GM11168 (cell line): ENCODE data around the gene COL2A1.

Source experiments
- in situ Hi-C: fragments of 300-500 bp; cut with MboI; formaldehyde crosslinking; loops from one replicate; pipeline ENCODE4 v1.12.0; 2022; ENCODE audit warnings: low sequenced_read_pairs; ENCODE audit not compliant: unreplicated experiment

Gene COL2A1

GRCh38 chr12:47954467-47955045 is 49.7 kb downstream of the COL2A1 start:
- in situ Hi-C loops: no loop called here

- in situ Hi-C loops: no loop called here
These were observed 50.2 kb downstream of the COL2A1 start for GRCh38 chr12:47954058-47954457.

- in situ Hi-C loops: no loop called here
These were observed 53.3 kb downstream of the COL2A1 start for GRCh38 chr12:47950856-47951468.

DNA sequence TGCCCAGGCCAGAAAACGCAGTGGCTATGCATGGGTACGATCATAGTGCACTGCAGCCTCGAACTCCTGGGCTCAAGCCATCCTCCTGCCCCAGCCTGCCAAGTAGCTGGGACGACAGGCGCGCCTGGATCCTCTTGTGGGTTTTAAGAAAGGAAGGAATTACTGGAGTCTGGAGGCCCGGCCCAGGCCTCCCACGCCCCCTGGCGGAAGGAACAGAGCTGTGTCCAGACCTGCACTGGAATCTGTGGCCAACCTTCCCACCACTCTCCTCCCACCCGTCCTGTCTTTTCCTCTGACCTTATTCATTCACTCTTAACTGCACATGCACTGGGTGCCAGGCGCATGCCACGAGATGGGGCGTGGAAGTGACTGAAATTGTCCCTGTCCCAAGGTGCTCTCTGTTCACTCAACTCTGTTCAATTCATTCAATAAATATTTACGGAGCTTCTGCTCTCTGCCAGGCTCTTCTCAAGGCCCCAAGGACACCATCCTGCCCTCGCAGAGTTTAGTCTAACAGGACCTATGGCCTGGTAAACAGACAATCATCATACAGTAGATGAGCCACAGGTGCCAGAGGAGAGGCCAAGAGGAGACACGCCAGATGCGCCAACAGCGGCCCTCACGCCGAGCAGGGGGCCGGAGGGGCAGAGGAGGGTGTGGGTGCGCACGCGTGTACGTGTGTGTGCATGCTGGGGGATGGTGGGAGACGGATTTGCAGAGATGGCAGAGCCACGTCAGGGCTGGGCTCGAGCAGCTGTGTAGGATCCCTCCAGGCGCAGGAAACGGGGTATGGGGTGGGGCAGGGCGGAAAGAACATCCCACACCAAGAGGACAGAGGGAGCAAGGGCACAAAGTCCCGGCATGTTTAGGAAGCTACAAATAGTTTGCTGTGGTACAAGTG is 54.6 kb downstream of the COL2A1 start:
- in situ Hi-C loops: no loop called here

GRCh38 chr12:47947341-47947740 is 56.9 kb downstream of the COL2A1 start:
- in situ Hi-C loops: no loop called here

DNA sequence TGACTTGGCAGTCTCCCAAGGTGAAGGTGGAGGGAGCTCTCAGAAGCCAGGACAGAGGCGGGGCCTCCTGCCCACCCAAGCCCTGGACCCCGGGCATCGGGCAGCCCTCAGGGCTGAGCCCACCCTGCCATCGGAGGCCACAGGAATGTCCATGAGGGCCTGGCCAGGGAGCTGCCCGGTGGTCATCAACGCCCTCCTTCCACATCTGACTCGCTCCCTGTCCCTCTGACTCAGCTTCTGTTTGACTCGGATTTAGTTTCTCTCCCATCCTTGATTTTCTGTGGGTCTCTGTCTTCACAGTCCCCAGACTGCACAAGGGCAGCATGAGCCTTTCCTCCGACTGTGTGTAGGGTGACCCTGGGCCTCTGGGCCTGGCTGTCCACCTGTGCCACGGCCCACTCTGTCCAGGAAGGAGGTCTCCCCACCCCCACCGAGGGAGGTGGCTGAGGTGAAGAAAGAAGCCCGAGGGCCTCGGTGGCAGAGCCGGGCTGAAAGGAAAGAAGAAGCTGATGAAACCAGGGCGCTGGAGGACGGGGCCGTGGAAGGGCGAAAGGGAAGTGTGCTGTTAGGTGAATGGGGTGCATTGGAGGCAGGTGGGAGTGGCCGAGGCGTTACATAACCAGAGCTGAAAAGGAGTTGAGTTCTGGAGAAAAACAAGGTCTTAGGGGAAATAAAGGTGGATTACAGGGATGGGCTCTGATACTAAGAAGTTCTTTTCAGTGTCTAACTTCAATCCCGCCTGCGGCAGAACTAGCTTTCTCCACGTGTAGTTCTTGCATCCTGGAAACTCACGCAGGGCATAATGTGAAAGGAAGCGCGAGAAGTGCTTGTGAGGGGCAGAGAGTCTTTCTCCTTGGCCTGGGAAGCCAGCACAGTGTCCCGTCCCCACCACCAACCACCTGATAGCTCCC is 57.6 kb downstream of the COL2A1 start:
- in situ Hi-C loops: no loop called here

GRCh38 chr12:47945341-47945728 is 58.9 kb downstream of the COL2A1 start:
- in situ Hi-C loops: no loop called here

GRCh38 chr12:47944685-47945340 is 59.5 kb downstream of the COL2A1 start:
- in situ Hi-C loops: no loop called here

- in situ Hi-C loops: no loop called here
These were observed 60.5 kb downstream of the COL2A1 start for GRCh38 chr12:47943623-47944340.

GRCh38 chr12:47942614-47943225 is 61.6 kb downstream of the COL2A1 start:
- in situ Hi-C loops: no loop called here

DNA sequence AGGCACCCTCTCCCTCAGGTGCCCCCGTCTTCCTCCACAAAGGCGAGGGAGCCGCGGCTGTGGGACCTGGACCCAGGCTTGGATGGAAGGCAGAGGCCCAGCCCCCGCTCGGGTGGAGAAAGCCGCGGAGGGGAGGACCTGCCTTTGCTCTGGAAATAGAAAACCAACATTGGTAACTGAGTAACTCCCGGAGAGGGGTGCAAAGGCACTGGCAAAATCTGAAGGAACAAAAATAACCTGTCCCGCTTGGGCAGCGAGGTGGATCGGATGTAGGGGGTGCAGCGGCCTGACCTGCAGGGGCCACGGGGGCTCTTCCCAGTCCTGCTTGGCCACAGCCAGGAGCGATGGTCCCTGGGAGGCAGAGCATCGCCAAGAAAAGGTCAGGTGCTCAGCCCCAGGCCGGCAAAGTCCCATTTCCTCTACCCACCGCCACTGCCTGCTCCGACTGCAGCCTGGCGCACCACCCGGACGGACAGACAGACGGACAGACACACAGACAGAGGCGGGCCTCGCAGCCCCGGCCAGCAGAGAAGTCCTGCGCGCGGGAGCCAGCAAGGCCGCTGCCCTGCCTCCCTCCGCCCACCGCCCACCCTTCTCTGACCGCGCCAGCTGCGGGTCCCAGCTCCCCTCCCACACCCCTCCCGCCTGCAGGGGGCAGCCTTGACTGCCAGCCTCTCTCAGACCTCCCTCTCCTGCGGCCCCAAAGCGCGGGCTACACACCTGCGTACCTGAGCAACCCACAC is 62.2 kb downstream of the COL2A1 start:
- in situ Hi-C loops: no loop called here

DNA sequence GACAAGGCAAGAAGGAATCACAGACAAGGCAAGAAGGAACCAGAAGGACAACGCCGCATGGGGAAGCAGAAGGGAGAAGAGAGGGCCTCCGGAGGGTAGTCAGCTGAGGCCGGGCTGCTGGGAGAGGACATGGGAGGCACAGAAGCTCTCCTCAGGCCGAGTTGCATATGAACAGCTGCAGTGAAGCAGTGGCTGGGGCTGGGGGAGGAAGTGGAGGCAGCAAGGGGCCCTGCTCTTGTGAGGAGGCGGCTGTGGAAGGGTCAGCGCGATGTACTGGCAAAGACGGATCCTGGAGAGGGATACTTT is 62.8 kb downstream of the COL2A1 start:
- in situ Hi-C loops: no loop called here

DNA sequence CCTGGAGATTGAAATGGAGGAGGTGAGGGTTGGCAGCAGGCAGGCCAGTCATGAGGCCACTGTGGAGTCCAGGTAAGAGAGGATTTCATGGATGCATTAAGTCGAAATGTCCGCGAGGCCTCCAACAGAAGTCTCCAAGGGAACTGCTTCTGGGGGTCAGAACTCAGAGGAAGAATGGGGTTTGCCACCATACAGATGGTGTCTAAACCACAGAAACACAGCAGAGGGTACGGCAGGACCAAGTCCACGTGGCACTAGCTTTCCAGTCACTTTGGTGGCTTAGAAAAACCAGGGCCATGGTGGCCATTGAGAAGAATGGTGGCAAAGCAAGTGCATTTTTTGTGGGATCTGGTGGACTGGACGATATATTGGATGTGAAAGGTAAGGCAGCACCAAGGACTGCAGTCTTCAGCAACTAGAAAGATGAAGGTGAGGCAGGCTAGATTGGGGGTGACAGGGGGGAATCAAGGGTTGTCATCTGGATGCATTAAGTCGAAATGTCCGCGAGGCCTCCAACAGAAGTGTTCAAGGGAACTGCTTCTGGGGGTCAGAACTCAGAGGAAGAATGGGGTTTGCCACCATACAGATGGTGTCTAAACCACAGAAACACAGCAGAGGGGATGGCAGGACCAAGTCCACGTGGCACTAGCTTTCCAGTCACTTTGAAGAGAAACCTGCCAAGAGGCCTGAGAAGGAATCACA is 63.4 kb downstream of the COL2A1 start:
- in situ Hi-C loops: no loop called here

- in situ Hi-C loops: no loop called here
These were observed 65.2 kb downstream of the COL2A1 start for GRCh38 chr12:47939009-47939601.

- in situ Hi-C loops: no loop called here
These were observed 65.7 kb downstream of the COL2A1 start for GRCh38 chr12:47938594-47938993.

GRCh38 chr12:47938093-47938492 is 66.2 kb downstream of the COL2A1 start:
- in situ Hi-C loops: no loop called here

GRCh38 chr12:47935184-47935583 is 69.1 kb downstream of the COL2A1 start:
- in situ Hi-C loops: no loop called here
